Trophoblast cell (in vitro differentiated cells and primary cell): Measurements from ENCODE around the gene ARPP21.
"Not testable (repeated sequence)": the region's sequence is repeated elsewhere in the genome, so short reads cannot be mapped to it uniquely, and the experiment has no call there.

Experiments used
- DNase-seq, 2 donors: peaks; one replicate each; pipeline ENCODE4 v3.0.0-alpha.2; 2016
- H2AFZ ChIP-seq: 2 replicates; pipeline ENCODE4 v1.6.1; 2013; ENCODE audit warnings: low read length, moderate library complexity, mild to moderate bottlenecking; ENCODE audit not compliant: insufficient read depth, poor library complexity
- H2AK5ac ChIP-seq: 2 replicates; pipeline ENCODE4 v1.6.1; 2013; ENCODE audit warnings: mild to moderate bottlenecking, low read length
- H2BK120ac ChIP-seq: 2 replicates; pipeline ENCODE4 v1.6.1; 2013; ENCODE audit warnings: low read length, mild to moderate bottlenecking, moderate library complexity; ENCODE audit not compliant: insufficient read depth, poor library complexity
- H2BK12ac ChIP-seq: 2 replicates; pipeline ENCODE4 v1.6.1; 2013; ENCODE audit warnings: mild to moderate bottlenecking, low read length, moderate library complexity
- H2BK5ac ChIP-seq: 2 replicates; pipeline ENCODE4 v1.6.1; 2013; ENCODE audit warnings: low read length, low read depth, moderate library complexity, mild to moderate bottlenecking; ENCODE audit not compliant: poor library complexity
- H3K14ac ChIP-seq: 2 replicates; pipeline ENCODE4 v1.6.1; 2013; ENCODE audit warnings: mild to moderate bottlenecking, low read length
- H3K18ac ChIP-seq: 2 replicates; pipeline ENCODE4 v1.6.1; 2013; ENCODE audit warnings: mild to moderate bottlenecking, low read length
- H3K23ac ChIP-seq: 2 replicates; pipeline ENCODE4 v1.6.1; 2013; ENCODE audit warnings: low read length
- H3K27ac ChIP-seq: 2 replicates; pipeline ENCODE4 v1.5.1; 2013; ENCODE audit warnings: low read depth, mild to moderate bottlenecking, inconsistent platforms, low read length, moderate library complexity
- H3K27me3 ChIP-seq: 2 replicates; pipeline ENCODE4 v1.6.1; 2013; ENCODE audit warnings: inconsistent platforms, mild to moderate bottlenecking, low read length, moderate library complexity; ENCODE audit not compliant: insufficient read depth
- H3K36me3 ChIP-seq, 2 experiments: 1 replicate in 1 of 2; 2 replicates in 1 of 2; pipeline ENCODE4 v1.6.1; 2013; ENCODE audit warnings: low read length in 2 of 2, mild to moderate bottlenecking in 2 of 2, moderate library complexity in 1 of 2; ENCODE audit not compliant: insufficient read depth in 2 of 2, control insufficient read depth in 1 of 2
- H3K4ac ChIP-seq: 2 replicates; pipeline ENCODE4 v1.6.1; 2013; ENCODE audit warnings: low read depth, mild to moderate bottlenecking, low read length, moderate library complexity
- H3K4me1 ChIP-seq, 2 experiments: 1 replicate in 1 of 2; 2 replicates in 1 of 2; pipeline ENCODE4 v1.6.1; 2013; ENCODE audit warnings: low read length in 2 of 2, mild to moderate bottlenecking in 2 of 2, moderate library complexity in 1 of 2; ENCODE audit not compliant: insufficient read depth in 2 of 2, control insufficient read depth in 1 of 2
- H3K4me2 ChIP-seq: 2 replicates; pipeline ENCODE4 v1.6.1; 2013; ENCODE audit warnings: inconsistent platforms, mild to moderate bottlenecking, low read length, moderate library complexity
- H3K4me3 ChIP-seq: 2 replicates; pipeline ENCODE4 v1.5.1; 2013; ENCODE audit warnings: mild to moderate bottlenecking, low read depth, low read length, inconsistent platforms
- H3K79me1 ChIP-seq: one replicate; pipeline ENCODE4 v1.6.1; 2013; ENCODE audit warnings: low read length
- H3K79me2 ChIP-seq: 2 replicates; pipeline ENCODE4 v1.6.1; 2013; ENCODE audit warnings: low read length, mild to moderate bottlenecking; ENCODE audit not compliant: control insufficient read depth, insufficient read depth, poor library complexity
- H3K9ac ChIP-seq: 2 replicates; pipeline ENCODE4 v1.6.1; 2013; ENCODE audit warnings: mild to moderate bottlenecking, low read length
- H3K9me3 ChIP-seq: 2 replicates; pipeline ENCODE4 v1.6.1; 2013; ENCODE audit warnings: low read depth, mild to moderate bottlenecking, control low read depth, inconsistent platforms, low read length; ENCODE audit not compliant: insufficient read depth
- H4K12ac ChIP-seq: 2 replicates; pipeline ENCODE4 v1.6.1; 2013; ENCODE audit warnings: low read depth, mild to moderate bottlenecking, low read length, moderate library complexity
- H4K8ac ChIP-seq: 2 replicates; pipeline ENCODE4 v1.6.1; 2013; ENCODE audit warnings: low read depth, mild to moderate bottlenecking, low read length, moderate library complexity
- H4K91ac ChIP-seq: one replicate; pipeline ENCODE4 v1.6.1; 2013; ENCODE audit warnings: low read depth, mild to moderate bottlenecking, low read length, moderate library complexity
- WGBS: extraction: QIAGEN DNeasy Blood & Tissue Kit; methylation state at CpG from one replicate; pipeline ENCODE4 v1.1.7; 2013; ENCODE audit warnings: missing lambda C conversion rate; ENCODE audit not compliant: insufficient read length, insufficient coverage; ENCODE audit errors: extremely low coverage; 5-methylcytosine and 5-hydroxymethylcytosine counted together

The ARPP21 gene

GRCh38 chr3:35793667-35794066, 154.3 kb downstream of the ARPP21 start:
- no peak overlapping the region for H3K18ac ChIP-seq
- H4K91ac ChIP-seq, result no peak overlapping the region
- H3K27me3 ChIP-seq, result no peaks in the 10 kb centered on the region
- H3K9ac ChIP-seq, result no peak overlapping the region
- no peak overlapping the region for H4K12ac ChIP-seq
- no peak overlapping the region for H2BK120ac ChIP-seq
- no peak for DNase-seq
- H3K79me2 ChIP-seq, result no peaks in the 10 kb centered on the region
- no peak overlapping the region for H4K8ac ChIP-seq
- H3K23ac ChIP-seq, result no peak overlapping the region
- no peak overlapping the region for H2AK5ac ChIP-seq
- H2BK12ac ChIP-seq, result no peak overlapping the region
- no CpG with 5 or more reads among the region's 1 CpG for WGBS
- no peaks in the 10 kb centered on the region for H3K36me3 ChIP-seq
- no peaks in the 10 kb centered on the region for H3K79me1 ChIP-seq
- no peak overlapping the region for H3K4me3 ChIP-seq
- no peak overlapping the region for H3K4ac ChIP-seq
- no peak overlapping the region for H3K4me2 ChIP-seq
- no peak overlapping the region for H3K14ac ChIP-seq
- H3K4me1 ChIP-seq, result no peaks in the 10 kb centered on the region
- no peak overlapping the region for H3K27ac ChIP-seq
- H2AFZ ChIP-seq, result no peak overlapping the region
- no peak overlapping the region for H2BK5ac ChIP-seq
- H3K9me3 ChIP-seq, result no peaks in the 10 kb centered on the region

DNA sequence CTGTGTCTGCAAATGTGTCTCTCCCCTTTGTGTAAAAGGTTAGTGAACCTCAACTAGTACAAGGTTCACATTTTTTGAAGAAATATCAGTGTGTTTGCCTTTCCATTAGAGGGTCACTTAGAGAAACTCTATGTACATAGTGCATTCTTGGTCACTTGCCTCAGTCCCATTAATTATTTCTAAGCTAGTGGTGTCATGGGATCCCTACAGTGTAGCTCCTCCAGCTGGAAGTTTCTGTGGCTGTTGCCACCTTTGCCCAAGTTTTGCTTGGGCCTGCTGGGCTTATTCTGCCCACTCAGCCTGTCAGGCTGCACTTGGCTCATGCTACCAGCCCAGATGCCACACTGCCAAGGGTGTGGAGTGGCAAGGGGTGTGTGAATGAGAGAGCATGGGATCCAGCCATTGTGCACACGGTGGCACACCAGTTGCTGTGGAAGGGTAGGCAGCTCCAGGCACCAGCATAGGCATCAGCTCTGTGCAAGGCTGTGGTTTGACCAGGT, 161.7 kb downstream of the ARPP21 start:
- H2AFZ ChIP-seq, result no peak overlapping the region
- no peak overlapping the region for H4K8ac ChIP-seq
- peak overlapping the region; percentile 83 for H3K23ac ChIP-seq
- H2AK5ac ChIP-seq, result no peak overlapping the region
- DNase-seq, result no peak
- H3K79me1 ChIP-seq, result no peaks in the 10 kb centered on the region
- no peak overlapping the region for H3K18ac ChIP-seq
- no peaks in the 10 kb centered on the region for H3K36me3 ChIP-seq
- no peaks in the 10 kb centered on the region for H3K9me3 ChIP-seq
- no peak overlapping the region for H3K4me2 ChIP-seq
- WGBS, result no CpG with 5 or more reads among the region's 1 CpG
- H3K4me1 ChIP-seq, result no peaks in the 10 kb centered on the region
- no peak overlapping the region for H2BK5ac ChIP-seq
- H4K91ac ChIP-seq, result no peak overlapping the region
- H3K14ac ChIP-seq, result no peak overlapping the region
- no peak overlapping the region for H2BK120ac ChIP-seq
- no peaks in the 10 kb centered on the region for H3K27me3 ChIP-seq
- H3K79me2 ChIP-seq, result no peaks in the 10 kb centered on the region
- H3K4me3 ChIP-seq, result peak overlapping the region; percentile 39
- no peak overlapping the region for H4K12ac ChIP-seq
- H2BK12ac ChIP-seq, result no peak overlapping the region
- no peak overlapping the region for H3K4ac ChIP-seq
- no peak overlapping the region for H3K9ac ChIP-seq
- no peak overlapping the region for H3K27ac ChIP-seq

GRCh38 chr3:35814531-35814930, 175.2 kb downstream of the ARPP21 start:
- H3K27me3 ChIP-seq, result no peaks in the 10 kb centered on the region
- DNase-seq, result no peak

GRCh38 chr3:35815796-35816195, 176.5 kb downstream of the ARPP21 start:
- H3K27ac ChIP-seq, H3K18ac ChIP-seq, H3K79me1 ChIP-seq, H3K9ac ChIP-seq, H2BK12ac ChIP-seq, DNase-seq, H2BK5ac ChIP-seq, H3K9me3 ChIP-seq, H3K36me3 ChIP-seq, H3K14ac ChIP-seq, H4K91ac ChIP-seq, H4K8ac ChIP-seq, H3K4ac ChIP-seq, H3K4me1 ChIP-seq, H3K4me3 ChIP-seq, H2BK120ac ChIP-seq, H3K79me2 ChIP-seq, H2AFZ ChIP-seq, H4K12ac ChIP-seq, H2AK5ac ChIP-seq, H3K27me3 ChIP-seq, H3K4me2 ChIP-seq, H3K23ac ChIP-seq: not testable (repeated sequence)

More at GRCh38 chr3:35814531-35814930, 175.2 kb downstream of the ARPP21 start:
- H2BK120ac ChIP-seq, result no peak overlapping the region
- H3K4ac ChIP-seq, result no peak overlapping the region
- no peak overlapping the region for H3K27ac ChIP-seq
- no peak overlapping the region for H4K12ac ChIP-seq
- H3K79me1 ChIP-seq, result no peaks in the 10 kb centered on the region
- no peak overlapping the region for H2AK5ac ChIP-seq
- no peak overlapping the region for H3K4me3 ChIP-seq
- no peaks in the 10 kb centered on the region for H3K36me3 ChIP-seq
- no peaks in the 10 kb centered on the region for H3K79me2 ChIP-seq
- no peaks in the 10 kb centered on the region for H3K9me3 ChIP-seq
- no peak overlapping the region for H3K14ac ChIP-seq
- no peak overlapping the region for H3K23ac ChIP-seq
- H3K18ac ChIP-seq, result no peak overlapping the region
- H4K8ac ChIP-seq, result no peak overlapping the region
- no peak overlapping the region for H4K91ac ChIP-seq
- no peak overlapping the region for H3K9ac ChIP-seq
- H2AFZ ChIP-seq, result no peak overlapping the region
- no peaks in the 10 kb centered on the region for H3K4me1 ChIP-seq
- no peak overlapping the region for H2BK12ac ChIP-seq
- H3K4me2 ChIP-seq, result no peak overlapping the region
- H2BK5ac ChIP-seq, result no peak overlapping the region
- WGBS, result no CpG with 5 or more reads among the region's 4 CpGs
